ENCODE results near the gene KCNJ9.

GRCh38 chr1:160127865-160128523 lies 46.7 kb downstream of the KCNJ9 start:
- TF ChIP-seq POLR2A (IDR thresholded peaks at IDR 0.05; ENCODE audit: low read depth, low read length) (no peak), POLR2AphosphoS5 (IDR thresholded peaks at IDR 0.05; ENCODE audit: low read depth, low read length) (no peak)
